Right ventricle myocardium inferior (tissue), 1 donor: Measurements from ENCODE around the gene NTM. TPM values are rescaled to one million over a fixed set of nuclear protein-coding genes. Genes with fewer than 3 reads are reported as not detected.

Experiments
- ATAC-seq: fragments of 200-7000 bp; cut with Tn5 transposase; one replicate; pipeline ENCODE4 v1.9.1; 2020; ENCODE audit warnings: mild to moderate bottlenecking, moderate library complexity
- DNase-seq: peaks from one replicate; pipeline ENCODE4 v3.0.0; 2021; ENCODE audit errors: missing footprints
- intact Hi-C: fragments of 100-400 bp; cut with DNase I; formaldehyde crosslinking; loops from one replicate; pipeline ENCODE4 v1.11.0; 2022
- total RNA-seq: library from RNA; stranded (reverse); fragmentation: NEBNext Ultra II Directional; extraction: Animal tissue kit (Norgen Biotek cat#: 25700); gene quantifications from one replicate; pipeline ENCODE4 v1.2.1, GENCODE V29; 2021
- donor health status: DM: no; HTN: yes; CAD: no; lungs with severe emphysema.

NTM gene
- total RNA-seq, 1 donor from 2014 or later = 2.9 TPM

- DNase-seq (no peak), ATAC-seq (no peak)
- intact Hi-C loops = loop anchor here (10.0 kb wide), 1 partner anchor 1201 kb away; no protein-coding TSS in a partner anchor
Measured at GRCh38 chr11:131864228-131864627, 493.8 kb downstream of the NTM start.

- intact Hi-C loops = loop anchor here (5.0 to 10.0 kb wide), 2 partner anchors 261 to 1199 kb away; no protein-coding TSS in a partner anchor
- ATAC-seq (no peak), DNase-seq (no peak)
Measured at GRCh38 chr11:131865860-131866259, 495.4 kb downstream of the NTM start.

DNA sequence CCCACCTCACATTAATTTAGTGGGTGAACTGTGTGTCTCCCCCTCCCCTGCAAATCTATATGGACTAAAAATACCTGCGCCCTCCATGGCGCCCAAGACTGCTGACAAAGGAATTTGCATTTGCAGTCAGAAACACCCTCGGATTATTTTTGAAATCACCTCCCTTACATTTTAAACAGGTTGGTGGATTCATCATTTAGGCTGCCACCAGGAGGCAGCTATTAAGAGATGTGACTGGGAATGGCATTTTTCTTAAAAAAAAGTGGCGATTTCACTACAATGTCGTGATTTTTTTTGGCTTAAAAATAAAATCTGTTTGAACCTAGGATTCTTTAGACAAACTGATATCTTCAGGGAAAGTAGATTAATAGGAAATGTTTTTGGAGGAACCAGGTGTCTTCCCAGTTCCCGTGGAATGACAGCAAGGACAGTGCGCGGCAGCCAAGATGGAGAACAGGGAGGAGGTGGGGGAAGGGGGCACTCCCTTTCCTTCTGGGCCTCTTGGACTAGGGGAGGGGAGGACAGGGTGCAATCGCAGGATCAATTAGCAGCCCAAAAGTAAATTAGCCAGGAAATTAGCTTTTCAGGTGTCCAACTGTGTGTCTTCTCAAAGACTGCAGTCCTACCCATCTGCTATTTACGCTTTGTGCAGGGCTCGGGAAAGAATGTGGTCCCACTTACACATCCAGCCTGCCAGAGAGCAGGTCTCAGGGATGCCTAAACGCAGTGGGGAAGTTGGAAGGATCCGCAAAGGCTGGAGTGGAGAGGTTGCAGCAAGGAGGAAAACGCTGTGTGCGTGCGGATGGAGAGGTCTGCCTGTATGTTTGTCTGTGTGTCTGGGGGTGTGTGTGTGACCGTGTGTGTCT lies 496.4 kb downstream of the NTM start:
- no peak for DNase-seq
- no peak for ATAC-seq
- intact Hi-C loops = loop anchor here (1.0 to 10.0 kb wide), 3 partner anchors 162 to 1198 kb away; no protein-coding TSS in a partner anchor

DNA sequence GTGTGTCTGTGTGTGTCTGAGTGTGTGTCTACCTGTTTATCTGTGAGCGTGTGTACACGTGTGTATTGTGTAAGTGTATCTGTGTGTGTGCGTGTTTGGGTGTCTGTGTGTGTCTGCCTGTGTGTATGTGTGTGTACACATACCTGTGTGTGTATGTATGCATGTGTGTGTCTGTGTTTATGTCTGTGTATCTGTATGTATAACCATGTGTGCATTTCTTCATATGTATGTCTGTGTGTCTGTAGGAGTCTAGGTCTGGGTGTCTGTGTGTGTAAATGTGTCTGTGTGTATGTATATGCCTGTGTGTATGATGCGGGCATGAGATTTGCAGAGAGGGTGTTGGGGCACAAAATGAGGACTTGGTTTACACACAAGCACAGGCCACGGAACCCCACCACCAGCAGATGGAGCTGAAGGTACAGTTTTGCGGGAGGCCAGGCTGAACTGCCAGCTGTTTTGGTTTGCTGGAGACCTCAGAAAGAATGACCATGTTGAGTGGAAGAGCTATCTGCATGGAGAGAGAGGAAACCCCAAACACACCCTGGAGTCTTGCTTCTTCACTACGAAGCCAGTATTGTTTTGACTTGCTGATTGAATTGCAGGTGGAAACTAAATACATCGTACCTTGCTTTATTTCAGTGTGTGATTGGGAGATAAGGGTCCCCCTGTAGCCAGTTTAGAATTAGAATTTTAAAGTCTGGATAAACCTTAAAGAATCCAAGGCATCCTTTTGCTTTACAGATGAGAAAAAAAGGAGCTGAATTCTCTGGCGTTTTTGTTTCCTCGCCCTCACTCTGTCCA lies 497.2 kb downstream of the NTM start:
- peak; percentile 80 for ATAC-seq
- intact Hi-C loops = loop anchor here (1.0 to 10.0 kb wide), 3 partner anchors 161 to 1197 kb away; no protein-coding TSS in a partner anchor
- DNase-seq = peak; percentile 76

- intact Hi-C loops = loop anchor here (5.0 to 10.0 kb wide), 2 partner anchors 258 to 1196 kb away; no protein-coding TSS in a partner anchor
- ATAC-seq (no peak), DNase-seq (no peak)
Measured at GRCh38 chr11:131868629-131869507, 498.5 kb downstream of the NTM start.

- ATAC-seq (no peak), DNase-seq (no peak)
- intact Hi-C loops = no loop called here
Measured at GRCh38 chr11:131870305-131870704, 499.9 kb downstream of the NTM start.

GRCh38 chr11:131871006-131871405 lies 500.6 kb downstream of the NTM start:
- DNase-seq = no peak
- intact Hi-C loops = no loop called here
- ATAC-seq = no peak

- no peak for ATAC-seq
- DNase-seq = no peak
- intact Hi-C loops = no loop called here
Measured at GRCh38 chr11:131874070-131874469, 503.7 kb downstream of the NTM start.

DNA sequence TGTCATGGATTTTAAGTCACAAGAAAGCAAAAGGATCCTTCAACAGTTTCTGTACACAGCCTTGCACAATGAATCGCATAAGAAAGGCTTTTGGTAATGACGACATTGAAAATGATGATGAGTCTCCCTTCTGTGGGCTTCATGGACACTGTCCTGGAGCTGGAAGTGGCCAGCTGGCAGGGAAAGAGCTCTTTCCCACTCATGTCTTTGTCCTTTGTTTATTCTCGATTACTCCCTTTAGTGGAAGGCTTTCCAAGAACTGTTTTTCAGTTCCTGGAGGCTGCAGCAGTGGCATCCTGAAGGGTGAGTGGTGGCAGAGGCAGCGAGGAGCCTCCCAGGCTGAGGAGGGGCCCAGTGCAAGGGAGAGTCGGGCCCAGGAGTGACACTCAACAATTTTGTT lies 505.2 kb downstream of the NTM start:
- DNase-seq (no peak), ATAC-seq (peak; percentile 87)
- intact Hi-C loops = no loop called here

DNA sequence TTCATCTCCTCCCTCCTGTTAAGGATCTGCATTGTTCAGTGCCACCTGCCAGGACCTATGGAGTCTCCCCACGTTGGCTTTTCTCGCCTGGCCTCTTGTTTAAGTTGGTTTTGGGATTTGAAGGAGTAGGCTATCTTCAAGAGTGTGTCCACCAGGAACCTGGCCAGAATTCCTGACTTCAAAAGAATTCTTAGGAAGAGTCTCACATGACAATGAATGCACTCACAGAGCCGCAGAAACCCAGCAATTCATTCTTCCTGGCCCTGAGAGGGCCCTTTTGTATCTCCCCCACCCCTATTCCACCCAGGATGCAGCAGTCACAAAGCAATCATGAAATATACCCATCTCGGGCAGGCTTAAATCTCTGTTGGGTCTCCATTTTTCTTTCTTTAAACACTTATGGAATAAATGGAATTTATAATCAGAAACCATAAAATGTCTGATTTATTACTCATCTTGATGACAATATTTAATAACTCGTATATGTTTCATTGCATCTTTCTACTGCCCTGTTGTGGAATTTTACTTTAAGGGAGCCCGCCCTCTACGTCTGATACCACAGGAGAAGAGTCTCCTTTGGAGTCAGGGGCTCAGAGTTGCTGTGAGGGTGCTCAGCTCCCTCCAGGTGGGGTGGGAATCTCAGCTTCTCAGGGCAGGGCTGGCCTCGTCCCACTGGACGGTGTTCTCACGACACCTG lies 507.0 kb downstream of the NTM start:
- DNase-seq (no peak), ATAC-seq (no peak)
- intact Hi-C loops = no loop called here

DNA sequence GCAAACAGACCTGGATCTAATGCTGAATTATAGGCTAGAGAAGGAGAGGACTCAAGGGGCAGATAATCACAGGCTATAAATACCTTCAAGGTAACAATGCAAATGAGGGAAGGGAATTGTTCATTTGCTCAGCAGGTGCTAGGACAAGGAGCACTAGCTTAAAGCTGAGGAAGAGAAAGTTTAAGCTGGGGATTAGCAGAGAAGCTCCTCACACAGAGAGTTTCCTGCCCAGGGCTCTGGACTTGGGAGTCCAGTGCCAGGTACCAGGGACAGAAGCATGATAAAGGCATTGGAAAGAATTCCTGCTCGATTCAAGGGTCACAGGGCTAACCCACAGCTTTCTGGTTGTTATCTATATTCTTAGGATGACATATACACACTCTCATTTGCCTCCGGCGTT lies 509.9 kb downstream of the NTM start:
- DNase-seq (no peak), ATAC-seq (no peak)
- intact Hi-C loops = no loop called here

- ATAC-seq (no peak), DNase-seq (no peak)
- intact Hi-C loops = no loop called here
Measured at GRCh38 chr11:131880976-131881375, 510.6 kb downstream of the NTM start.

DNA sequence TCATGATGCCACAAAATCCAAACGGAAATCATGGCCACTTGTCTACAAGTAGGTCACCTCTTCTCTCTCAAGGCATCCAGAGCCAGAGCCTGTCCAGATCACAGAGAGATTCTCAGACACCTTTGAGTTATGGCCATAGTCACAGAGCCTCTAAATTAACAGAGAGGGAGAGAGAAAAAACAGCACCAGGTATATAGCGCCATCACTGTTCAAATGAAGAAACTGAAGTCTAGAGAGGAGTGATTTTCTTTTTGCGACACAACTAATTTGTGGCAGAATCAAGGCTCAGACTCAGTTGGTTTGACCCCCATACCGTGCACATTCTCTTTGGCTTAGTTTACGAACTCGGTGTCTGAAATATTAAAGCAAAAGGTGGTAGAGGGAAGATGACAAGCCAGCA lies 512.9 kb downstream of the NTM start:
- DNase-seq (no peak), ATAC-seq (no peak)
- intact Hi-C loops = no loop called here

DNA sequence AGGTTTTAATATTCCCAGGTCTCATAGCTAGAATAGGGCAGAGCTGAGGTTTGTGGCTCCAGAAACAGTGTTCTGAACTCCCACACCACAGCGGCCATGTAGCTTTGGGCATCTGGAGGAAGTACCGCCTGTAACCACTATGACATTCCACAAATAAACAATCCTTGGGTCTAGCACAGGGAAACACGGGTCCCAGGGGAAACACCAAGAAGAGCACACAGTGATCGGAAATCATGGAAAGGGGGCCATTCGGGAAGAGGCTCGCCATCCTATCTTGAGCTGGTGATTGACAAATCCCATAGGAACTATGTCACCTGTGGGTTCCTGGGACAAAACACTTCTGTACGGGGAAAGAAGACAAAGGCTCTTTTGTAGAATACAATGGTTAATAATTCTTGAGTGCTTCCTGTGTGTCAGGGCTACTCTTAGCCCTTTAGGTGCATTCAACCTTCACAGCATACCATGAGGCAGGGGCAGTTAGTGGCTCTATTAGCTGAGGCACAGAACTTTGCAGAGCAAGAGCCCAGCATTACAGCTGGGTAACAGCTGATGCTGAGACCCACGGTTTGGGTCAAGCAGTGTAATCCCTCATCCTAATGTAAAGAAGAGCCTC lies 514.2 kb downstream of the NTM start:
- intact Hi-C loops = no loop called here
- DNase-seq = no peak

DNA sequence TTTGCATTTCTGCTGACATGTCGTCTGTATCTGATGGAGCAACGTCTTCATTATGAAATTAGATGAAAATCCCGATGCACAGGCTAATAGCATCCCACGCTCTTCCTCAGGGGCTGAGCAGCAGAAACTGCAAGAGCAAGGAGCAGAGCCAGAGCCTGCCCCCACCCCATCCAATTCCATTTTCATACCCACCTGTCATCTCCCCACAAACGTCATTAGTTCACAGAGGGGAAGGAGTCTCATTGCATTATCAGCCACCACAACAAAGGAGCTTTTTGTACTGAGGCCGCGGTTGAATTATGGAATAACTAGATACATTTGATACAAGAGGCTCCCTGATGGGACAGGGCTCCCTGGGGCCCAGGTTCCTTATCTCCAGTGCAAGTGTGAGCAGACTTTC lies 515.0 kb downstream of the NTM start:
- DNase-seq (no peak), ATAC-seq (no peak)
- intact Hi-C loops = no loop called here

More for the DNA sequence above, 514.2 kb downstream of the NTM start:
- ATAC-seq = no peak

DNA sequence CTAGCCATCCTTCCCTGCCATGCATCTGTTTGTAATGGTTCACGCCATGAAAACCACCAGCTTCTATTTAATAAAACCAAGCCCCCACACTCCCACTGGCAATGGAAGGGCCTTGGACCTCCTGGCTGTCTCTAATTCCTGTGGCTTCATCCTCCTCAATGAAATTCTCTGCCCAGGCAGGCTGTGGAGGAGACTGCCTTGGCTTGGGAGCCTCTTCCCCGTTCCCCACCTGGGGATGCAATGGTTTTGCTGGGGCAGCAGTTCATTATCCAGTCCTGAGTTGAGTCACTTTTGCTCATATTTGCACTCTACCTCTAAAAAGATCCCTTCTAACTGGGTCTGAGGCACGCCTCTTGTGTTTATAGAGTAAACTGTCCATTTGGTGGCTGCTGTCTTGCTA lies 515.8 kb downstream of the NTM start:
- ATAC-seq (no peak), DNase-seq (no peak)
- intact Hi-C loops = no loop called here

DNA sequence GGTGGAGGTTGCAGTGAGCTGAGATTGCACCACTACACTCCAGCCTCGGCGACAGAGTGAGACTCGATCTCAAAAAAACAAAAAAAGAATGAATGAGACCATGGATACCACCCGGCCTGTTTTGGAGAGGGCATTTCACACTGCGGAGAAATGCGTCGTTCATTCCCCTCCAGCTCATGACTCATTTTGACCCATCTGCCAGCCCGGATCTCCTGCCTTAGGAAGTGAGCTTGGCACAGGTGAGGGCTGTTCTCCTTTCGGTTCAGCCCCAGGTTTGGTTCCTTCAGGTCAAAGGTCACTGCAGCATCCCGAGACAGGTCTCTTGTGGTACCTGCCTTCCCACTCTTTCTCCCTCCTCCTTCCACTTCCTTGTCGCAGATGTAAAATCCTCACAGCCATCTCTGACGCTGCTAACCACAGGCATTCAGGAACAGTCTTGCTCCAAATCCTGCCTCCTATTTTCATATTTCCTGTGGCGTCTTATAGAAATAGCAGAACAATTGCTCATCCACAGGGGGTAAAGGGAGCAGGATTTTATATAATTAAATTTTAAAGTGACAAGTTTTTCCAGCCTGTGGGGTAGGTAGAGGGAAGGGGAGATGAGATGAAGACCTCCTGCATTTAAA lies 517.9 kb downstream of the NTM start:
- intact Hi-C loops = no loop called here
- ATAC-seq (no peak), DNase-seq (no peak)
